HepG2 (cell line): ENCODE results near the gene TNFRSF18. TPM values are rescaled to one million over a fixed set of nuclear protein-coding genes. Genes with fewer than 3 reads are reported as not detected.

Experiments used
- BCL6 ChIP-seq: IDR thresholded peaks from 2 replicates; pipeline ENCODE4 v1.6.1; 2016; ENCODE audit warnings: missing genetic modification reagents, missing compliant biosample characterization
- NFE2 ChIP-seq: sonication (generic); formaldehyde crosslinking; IDR thresholded peaks from 2 replicates; pipeline ENCODE4 v1.4.0; 2020; ENCODE audit warnings: missing genetic modification reagents
- SPEN ChIP-seq: sonication (generic); formaldehyde crosslinking; IDR thresholded peaks from 2 replicates; pipeline ENCODE4 v1.5.1; 2020; ENCODE audit warnings: low read depth, mild to moderate bottlenecking, missing genetic modification reagents
- SRY ChIP-seq: sonication (generic); formaldehyde crosslinking; IDR thresholded peaks from 2 replicates; pipeline ENCODE4 v1.8.0; 2022; ENCODE audit warnings: mild to moderate bottlenecking, missing genetic modification reagents
- UBTF ChIP-seq: sonication (generic); formaldehyde crosslinking; IDR thresholded peaks from 2 replicates; pipeline ENCODE4 v1.4.0; 2020; ENCODE audit warnings: mild to moderate bottlenecking, missing genetic modification reagents
- ZNF232 ChIP-seq: sonication (generic); formaldehyde crosslinking; IDR thresholded peaks from 2 replicates; pipeline ENCODE4 v1.4.0; 2020; ENCODE audit warnings: missing genetic modification reagents, borderline replicate concordance
- ZNF547 ChIP-seq: sonication (generic); formaldehyde crosslinking; IDR thresholded peaks from 2 replicates; pipeline ENCODE4 v1.5.1; 2020; ENCODE audit warnings: mild to moderate bottlenecking, missing genetic modification reagents
- ZNF556 ChIP-seq: sonication (generic); formaldehyde crosslinking; IDR thresholded peaks from 2 replicates; pipeline ENCODE4 v1.4.0; 2020; ENCODE audit warnings: mild to moderate bottlenecking, missing genetic modification reagents, borderline replicate concordance
- ZNF619 ChIP-seq: sonication (generic); formaldehyde crosslinking; IDR thresholded peaks from 2 replicates; pipeline ENCODE4 v1.4.0; 2020; ENCODE audit warnings: mild to moderate bottlenecking, missing genetic modification reagents
- ZNF7 ChIP-seq: IDR thresholded peaks from 2 replicates; pipeline ENCODE4 v1.6.1; 2016; ENCODE audit warnings: missing biosample characterization, missing genetic modification reagents
- ZSCAN21 ChIP-seq: sonication (generic); formaldehyde crosslinking; IDR thresholded peaks from 2 replicates; pipeline ENCODE4 v1.8.0; 2022; ENCODE audit warnings: mild to moderate bottlenecking, missing genetic modification reagents, moderate library complexity, borderline replicate concordance
- polyA plus RNA-seq, 8 experiments: library from polyadenylated mRNA; depleted of rRNA in 3 of 8; stranded (reverse) in 7 of 8; unstranded in 1 of 8; fragments of >200 nt; fragmentation: Illumina TruSeq in 4 of 8; extraction: Trizol in 4 of 8; gene quantifications; 2 replicates each; pipeline versions ENCODE4 v1.2.1 to v1.2.3, GENCODE V29; 2011 to 2016; ENCODE audit warnings: low read depth in 4 of 8, missing spikeins in 1 of 8, mixed read lengths in 1 of 8; ENCODE audit not compliant: insufficient read depth in 1 of 8
- total RNA-seq, 5 experiments: library from RNA; depleted of rRNA; stranded (reverse); fragments of >200 nt; fragmentation: Illumina TruSeq; extraction: Trizol; gene quantifications; 2 replicates each; pipeline ENCODE4 v1.2.3, GENCODE V29; 2016; ENCODE audit warnings: low read depth in 1 of 5
- TF ChIP-seq, protein P1 (sequence below), 2 experiments: fragments of 450-650 bp in 1 of 2; sonication (generic) in 1 of 2; formaldehyde crosslinking in 1 of 2; IDR thresholded peaks; 2 replicates each; pipeline versions ENCODE4 v1.6.1 to v1.8.0; 2016 to 2022; ENCODE audit warnings: antibody characterized with exemption in 1 of 2, mild to moderate bottlenecking in 1 of 2, missing genetic modification reagents in 1 of 2
- TF ChIP-seq, protein P2 (sequence below): sonication (generic); formaldehyde crosslinking; IDR thresholded peaks from 2 replicates; pipeline ENCODE4 v1.4.0; 2020; ENCODE audit warnings: mild to moderate bottlenecking, missing genetic modification reagents

The TNFRSF18 gene
- total and polyA plus RNA-seq, 2 of the 13 experiments (the other 11 are each of a cell fraction or from before 2014, with no cell fraction given): not detected

DNA sequence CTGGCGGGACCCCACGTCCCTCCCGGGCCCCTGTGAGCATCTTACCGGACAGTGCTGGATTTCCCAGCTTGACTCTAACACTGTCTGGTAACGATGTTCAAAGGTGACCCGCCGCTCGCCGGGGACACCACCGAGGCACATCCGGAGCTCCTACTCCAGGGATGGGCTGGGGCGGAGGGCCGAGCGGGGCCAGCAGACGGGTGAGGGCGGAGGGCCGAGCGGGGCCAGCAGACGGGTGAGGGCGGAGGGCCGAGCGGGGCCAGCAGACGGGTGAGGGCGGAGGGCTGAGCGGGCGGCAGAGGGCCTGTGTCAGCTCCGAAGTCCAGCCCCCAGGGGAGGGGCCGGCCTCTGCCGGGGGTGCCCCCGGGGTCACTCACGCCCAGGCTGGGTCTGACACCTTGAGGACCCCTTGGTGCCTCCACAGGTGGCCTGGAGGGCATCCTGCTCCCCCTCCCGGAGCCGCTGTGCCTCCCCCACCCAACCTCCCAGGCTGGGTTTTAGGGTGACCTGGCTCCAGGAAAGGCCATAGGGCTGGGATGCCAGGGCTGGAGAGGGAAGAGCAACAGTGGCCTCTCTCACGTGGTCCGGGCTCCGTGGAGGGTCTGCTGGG lies 38.4 kb downstream of the TNFRSF18 start (continued):
- TF ChIP-seq, protein P1, sequence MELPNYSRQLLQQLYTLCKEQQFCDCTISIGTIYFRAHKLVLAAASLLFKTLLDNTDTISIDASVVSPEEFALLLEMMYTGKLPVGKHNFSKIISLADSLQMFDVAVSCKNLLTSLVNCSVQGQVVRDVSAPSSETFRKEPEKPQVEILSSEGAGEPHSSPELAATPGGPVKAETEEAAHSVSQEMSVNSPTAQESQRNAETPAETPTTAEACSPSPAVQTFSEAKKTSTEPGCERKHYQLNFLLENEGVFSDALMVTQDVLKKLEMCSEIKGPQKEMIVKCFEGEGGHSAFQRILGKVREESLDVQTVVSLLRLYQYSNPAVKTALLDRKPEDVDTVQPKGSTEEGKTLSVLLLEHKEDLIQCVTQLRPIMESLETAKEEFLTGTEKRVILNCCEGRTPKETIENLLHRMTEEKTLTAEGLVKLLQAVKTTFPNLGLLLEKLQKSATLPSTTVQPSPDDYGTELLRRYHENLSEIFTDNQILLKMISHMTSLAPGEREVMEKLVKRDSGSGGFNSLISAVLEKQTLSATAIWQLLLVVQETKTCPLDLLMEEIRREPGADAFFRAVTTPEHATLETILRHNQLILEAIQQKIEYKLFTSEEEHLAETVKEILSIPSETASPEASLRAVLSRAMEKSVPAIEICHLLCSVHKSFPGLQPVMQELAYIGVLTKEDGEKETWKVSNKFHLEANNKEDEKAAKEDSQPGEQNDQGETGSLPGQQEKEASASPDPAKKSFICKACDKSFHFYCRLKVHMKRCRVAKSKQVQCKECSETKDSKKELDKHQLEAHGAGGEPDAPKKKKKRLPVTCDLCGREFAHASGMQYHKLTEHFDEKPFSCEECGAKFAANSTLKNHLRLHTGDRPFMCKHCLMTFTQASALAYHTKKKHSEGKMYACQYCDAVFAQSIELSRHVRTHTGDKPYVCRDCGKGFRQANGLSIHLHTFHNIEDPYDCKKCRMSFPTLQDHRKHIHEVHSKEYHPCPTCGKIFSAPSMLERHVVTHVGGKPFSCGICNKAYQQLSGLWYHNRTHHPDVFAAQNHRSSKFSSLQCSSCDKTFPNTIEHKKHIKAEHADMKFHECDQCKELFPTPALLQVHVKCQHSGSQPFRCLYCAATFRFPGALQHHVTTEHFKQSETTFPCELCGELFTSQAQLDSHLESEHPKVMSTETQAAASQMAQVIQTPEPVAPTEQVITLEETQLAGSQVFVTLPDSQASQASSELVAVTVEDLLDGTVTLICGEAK (IDR thresholded peaks at IDR 0.05): no peak
- TF ChIP-seq, protein P1 (CRISPR knock-in tag; IDR thresholded peaks at IDR 0.05): no peak
- 0 out of 2 replicates have a peak, but pooled peaks have one; percentile 29 for TF ChIP-seq ZNF556
- TF ChIP-seq ZNF547 (CRISPR knock-in tag): no peak
- TF ChIP-seq ZNF619 (CRISPR knock-in tag): 0 out of 2 replicates have a peak, but pooled peaks have one; percentile 0
- no peak for TF ChIP-seq ZNF7 (CRISPR knock-in tag)
- TF ChIP-seq ZNF232 (CRISPR knock-in tag): no peak
- TF ChIP-seq BCL6 (CRISPR knock-in tag): no peak
- TF ChIP-seq NFE2 (CRISPR knock-in tag): no peak
- TF ChIP-seq SRY: peak; percentile 23; the same call in 1 of the 2 replicates
- no peak for TF ChIP-seq SPEN (CRISPR knock-in tag)
- TF ChIP-seq, protein P2, sequence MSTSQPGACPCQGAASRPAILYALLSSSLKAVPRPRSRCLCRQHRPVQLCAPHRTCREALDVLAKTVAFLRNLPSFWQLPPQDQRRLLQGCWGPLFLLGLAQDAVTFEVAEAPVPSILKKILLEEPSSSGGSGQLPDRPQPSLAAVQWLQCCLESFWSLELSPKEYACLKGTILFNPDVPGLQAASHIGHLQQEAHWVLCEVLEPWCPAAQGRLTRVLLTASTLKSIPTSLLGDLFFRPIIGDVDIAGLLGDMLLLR (CRISPR knock-in tag): no peak
- TF ChIP-seq UBTF: peak; percentile 59
- 0 out of 2 replicates have a peak, but pooled peaks have one; percentile 32 for TF ChIP-seq ZSCAN21
